ENCODE results near the gene SLC2A8. TPM values are rescaled to one million over a fixed set of nuclear protein-coding genes. Genes with fewer than 3 reads are reported as not detected.

Gene SLC2A8
- total and polyA plus RNA-seq, 2 donors (not counting 1 experiment from before 2014, with no cell fraction given), result 8.3 to 14.2 TPM

DNA sequence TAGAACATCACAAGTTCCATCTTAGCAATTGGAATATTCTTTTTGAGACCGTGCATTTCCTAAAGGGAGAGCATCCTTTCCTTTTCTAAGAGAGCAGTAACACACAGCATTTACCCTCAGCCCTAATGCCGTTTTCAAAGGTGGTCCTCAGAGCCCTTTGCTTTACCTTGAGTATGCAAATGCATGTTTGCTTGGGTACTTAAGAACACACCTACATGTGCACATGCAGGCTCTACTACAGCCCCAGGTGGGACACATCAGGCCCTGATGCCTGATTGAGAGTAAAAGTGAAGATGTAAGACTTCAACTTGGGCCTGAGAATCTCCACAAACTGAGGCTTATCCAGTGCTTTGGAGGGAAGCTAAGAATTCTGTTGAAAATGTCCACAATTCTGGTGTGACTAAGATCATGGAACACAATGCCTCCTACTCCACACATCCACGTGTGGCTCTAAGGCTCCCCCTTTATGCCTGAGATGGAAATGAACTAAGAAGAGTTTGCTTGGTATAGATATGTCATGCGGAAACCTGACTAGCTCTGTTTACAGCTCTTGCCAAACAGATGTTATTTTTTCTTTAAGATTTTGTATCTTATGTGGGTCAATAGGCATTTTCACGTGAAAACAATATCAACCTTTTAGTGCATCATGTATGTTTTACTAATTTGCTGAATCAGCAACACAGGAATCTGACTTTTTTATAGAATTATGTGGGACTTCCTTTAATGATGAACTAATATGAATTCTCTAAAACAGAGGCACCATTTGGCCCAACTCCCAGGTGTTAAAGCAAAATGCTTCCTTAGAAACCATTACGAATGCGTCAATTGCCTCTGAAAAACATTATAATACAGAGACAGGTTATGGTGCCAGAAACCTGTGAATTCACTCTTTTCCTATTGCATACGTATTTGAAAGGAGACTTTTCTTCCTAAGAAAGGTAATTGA, 48.9 kb upstream of the SLC2A8 start:
- TF ChIP-seq EZH2 (IDR thresholded peaks at IDR 0.05; ENCODE audit: borderline replicate concordance, insufficient read depth, low read depth, low read length, poor library complexity, severe bottlenecking), result no peak
- TF ChIP-seq, protein P1, sequence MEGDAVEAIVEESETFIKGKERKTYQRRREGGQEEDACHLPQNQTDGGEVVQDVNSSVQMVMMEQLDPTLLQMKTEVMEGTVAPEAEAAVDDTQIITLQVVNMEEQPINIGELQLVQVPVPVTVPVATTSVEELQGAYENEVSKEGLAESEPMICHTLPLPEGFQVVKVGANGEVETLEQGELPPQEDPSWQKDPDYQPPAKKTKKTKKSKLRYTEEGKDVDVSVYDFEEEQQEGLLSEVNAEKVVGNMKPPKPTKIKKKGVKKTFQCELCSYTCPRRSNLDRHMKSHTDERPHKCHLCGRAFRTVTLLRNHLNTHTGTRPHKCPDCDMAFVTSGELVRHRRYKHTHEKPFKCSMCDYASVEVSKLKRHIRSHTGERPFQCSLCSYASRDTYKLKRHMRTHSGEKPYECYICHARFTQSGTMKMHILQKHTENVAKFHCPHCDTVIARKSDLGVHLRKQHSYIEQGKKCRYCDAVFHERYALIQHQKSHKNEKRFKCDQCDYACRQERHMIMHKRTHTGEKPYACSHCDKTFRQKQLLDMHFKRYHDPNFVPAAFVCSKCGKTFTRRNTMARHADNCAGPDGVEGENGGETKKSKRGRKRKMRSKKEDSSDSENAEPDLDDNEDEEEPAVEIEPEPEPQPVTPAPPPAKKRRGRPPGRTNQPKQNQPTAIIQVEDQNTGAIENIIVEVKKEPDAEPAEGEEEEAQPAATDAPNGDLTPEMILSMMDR (IDR thresholded peaks at IDR 0.05), result no peak
- no peaks in the 10 kb centered on the region for H3K79me2 ChIP-seq (ENCODE audit: control insufficient read depth, insufficient read depth, low read length)
- no peak for ATAC-seq (ENCODE audit: low read depth)
- H3K9me3 Mint-ChIP-seq (ENCODE audit: insufficient read depth), result no peaks in the 10 kb centered on the region
- no peaks in the 10 kb centered on the region for H3K36me3 ChIP-seq (replicated peaks in 1 of 2; ENCODE audit: control extremely low read depth in 1 of 2, control insufficient read depth in 1 of 2, extremely low read depth in 1 of 2, insufficient read depth in 2 of 2, low read length in 1 of 2)
- H3K4me2 ChIP-seq (replicated peaks; ENCODE audit: low read depth, low read length, poor library complexity, severe bottlenecking), result no peak overlapping the region
- no peak overlapping the region for H3K4me3 Mint-ChIP-seq
- no peak overlapping the region for H3K9ac ChIP-seq (ENCODE audit: low read length)
- no peak overlapping the region for H3K27ac ChIP-seq (ENCODE audit: low read length in 2 of 2)
- no peaks in the 10 kb centered on the region for H4K20me1 ChIP-seq (ENCODE audit: control insufficient read depth, insufficient read depth, low read length, poor library complexity, severe bottlenecking)
- 100% methylated on average over 2 of the region's 8 CpGs for WGBS (ENCODE audit: insufficient coverage)
- H3K4me1 ChIP-seq (ENCODE audit: control insufficient read depth in 2 of 2, insufficient read depth in 2 of 2, low read length in 2 of 2), result no peaks in the 10 kb centered on the region
- ChIA-PET POLR2A (no interaction called here), CTCF (interaction anchor here (0.7 to 1.0 kb wide), 3 partner anchors 124 to 400 kb away, joined by 3 to 4 read pairs (median 4); no protein-coding TSS in a partner anchor)
- DNase-seq, result peak; percentile 16
- peaks cover 0 to 5% (median 0%) of the 10 kb centered on the region in 4 experiments for H3K27me3 ChIP-seq (replicated peaks in 1 of 4; ENCODE audit: control extremely low read depth in 1 of 4, control insufficient read depth in 3 of 4, insufficient read depth in 4 of 4, low read length in 3 of 4)
- no peaks in the 10 kb centered on the region for H3K4me1 Mint-ChIP-seq
- H3K4me3 ChIP-seq (ENCODE audit: control extremely low read depth in 1 of 5, extremely low read depth in 1 of 5, insufficient read depth in 1 of 5, low read depth in 2 of 5, low read length in 4 of 5), result no peak overlapping the region
- H3K27me3 Mint-ChIP-seq, result no peaks in the 10 kb centered on the region
- H3K9me3 ChIP-seq (ENCODE audit: control extremely low read depth in 1 of 3, control insufficient read depth in 2 of 3, insufficient read depth in 1 of 3, low read length in 2 of 3), result no peaks in the 10 kb centered on the region
- intact Hi-C loops (cut with micrococcal nuclease), result no loop called here
- no peak overlapping the region for H3K27ac Mint-ChIP-seq
- H2AFZ ChIP-seq (ENCODE audit: insufficient read depth, low read depth, low read length, poor library complexity, severe bottlenecking), result no peak overlapping the region
